HG02759 (cell line): Measurements from ENCODE around the gene CARMIL1.
"Not testable (repeated sequence)": the region's sequence is repeated elsewhere in the genome, so short reads cannot be mapped to it uniquely, and the experiment has no call there.

Experiments used
- ATAC-seq: cut with Tn5 transposase; IDR thresholded peaks from one replicate; pipeline ENCODE4 v1.9.1; 2021; ENCODE audit warnings: mild to moderate bottlenecking, moderate library complexity; ENCODE audit not compliant: unreplicated experiment

The CARMIL1 gene

DNA sequence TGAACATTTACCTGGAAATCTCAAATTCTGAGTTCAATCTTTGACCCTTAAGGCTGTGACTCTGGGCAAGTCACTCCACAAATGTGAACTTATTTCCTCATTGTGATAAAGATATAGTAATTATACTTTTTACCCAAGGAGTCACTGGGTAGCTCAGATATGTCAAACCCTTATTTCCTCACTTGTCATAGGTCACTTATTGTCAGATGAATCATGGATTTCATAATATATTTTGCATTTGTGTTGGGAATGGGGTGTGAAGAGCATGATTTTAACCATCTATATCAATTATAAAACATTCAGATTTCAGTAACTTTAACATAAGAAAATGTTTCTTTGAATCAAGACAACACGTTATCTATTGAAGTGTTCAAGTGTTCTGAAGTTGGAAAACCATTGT, 3.7 kb upstream of the CARMIL1 start:
- ATAC-seq = no peak

DNA sequence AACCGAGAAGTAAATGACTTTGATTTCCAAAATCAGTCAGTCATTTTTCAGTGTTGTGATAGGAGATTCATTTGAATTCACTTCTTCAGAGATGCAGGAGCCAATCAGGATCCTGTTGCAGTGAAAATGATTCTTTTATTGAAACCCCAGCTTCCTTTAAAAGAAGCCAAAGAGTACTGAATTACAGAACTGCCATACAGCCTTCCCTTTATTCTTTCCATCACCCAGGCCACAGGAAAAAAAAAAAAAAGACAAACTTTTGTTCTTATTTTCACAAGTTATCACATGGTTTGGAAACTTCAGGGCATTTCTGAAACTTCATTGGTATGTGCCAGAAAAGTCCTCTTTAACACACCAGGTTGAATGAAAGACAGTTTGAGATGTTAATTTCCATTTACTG, 1.8 kb upstream of the CARMIL1 start:
- no peak for ATAC-seq

DNA sequence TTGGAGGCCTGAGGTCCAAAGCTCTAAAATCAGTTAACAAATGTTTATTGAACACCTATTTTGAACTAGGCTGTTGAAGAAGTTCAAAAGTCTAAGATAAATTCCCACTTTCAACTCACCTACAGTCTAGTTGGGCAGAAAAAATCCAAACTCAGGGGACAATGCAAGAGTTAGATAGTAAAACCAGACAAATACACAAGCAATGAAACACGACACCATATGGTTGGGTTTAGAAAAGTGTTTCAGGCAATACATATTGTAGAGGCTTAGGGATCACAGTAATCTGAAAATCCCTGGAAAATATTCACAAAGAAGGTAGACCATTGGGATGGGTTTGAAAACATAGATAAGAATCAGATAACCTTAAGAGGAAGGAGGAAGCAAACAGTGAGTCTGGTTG, 1.3 kb upstream of the CARMIL1 start:
- no peak for ATAC-seq

DNA sequence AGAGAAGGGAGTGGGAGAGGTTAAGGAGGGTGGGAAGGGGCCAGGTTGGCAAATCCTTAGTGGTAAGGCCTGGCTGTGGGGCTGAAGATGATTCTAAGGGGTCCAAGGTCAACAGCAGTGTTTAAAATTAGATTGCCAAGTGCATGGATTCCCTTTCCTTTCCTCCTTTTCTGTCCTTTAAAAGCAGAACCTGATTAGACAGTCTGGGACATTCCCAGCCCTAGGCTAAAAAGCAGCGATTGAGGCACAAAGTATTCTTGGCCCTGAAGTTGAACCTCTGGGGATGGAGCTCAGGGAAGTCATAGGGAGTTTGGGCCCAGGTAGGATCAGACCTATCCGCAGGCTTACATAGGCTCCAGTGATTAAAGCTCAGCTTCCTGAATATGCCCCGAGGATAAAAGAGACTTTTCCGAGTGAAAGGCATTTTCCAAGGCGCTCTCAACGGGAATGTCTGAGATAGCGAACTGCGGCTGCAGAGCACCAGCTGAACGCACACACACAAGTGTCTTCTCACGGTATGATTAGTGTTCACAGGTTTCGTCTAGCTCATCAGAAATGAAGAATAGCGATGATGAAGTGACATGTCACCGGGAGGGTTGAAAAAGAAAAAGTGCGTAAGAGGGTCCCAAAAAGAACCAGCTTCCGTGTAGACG, 787 bp upstream of the CARMIL1 start:
- ATAC-seq = peak; percentile 26

DNA sequence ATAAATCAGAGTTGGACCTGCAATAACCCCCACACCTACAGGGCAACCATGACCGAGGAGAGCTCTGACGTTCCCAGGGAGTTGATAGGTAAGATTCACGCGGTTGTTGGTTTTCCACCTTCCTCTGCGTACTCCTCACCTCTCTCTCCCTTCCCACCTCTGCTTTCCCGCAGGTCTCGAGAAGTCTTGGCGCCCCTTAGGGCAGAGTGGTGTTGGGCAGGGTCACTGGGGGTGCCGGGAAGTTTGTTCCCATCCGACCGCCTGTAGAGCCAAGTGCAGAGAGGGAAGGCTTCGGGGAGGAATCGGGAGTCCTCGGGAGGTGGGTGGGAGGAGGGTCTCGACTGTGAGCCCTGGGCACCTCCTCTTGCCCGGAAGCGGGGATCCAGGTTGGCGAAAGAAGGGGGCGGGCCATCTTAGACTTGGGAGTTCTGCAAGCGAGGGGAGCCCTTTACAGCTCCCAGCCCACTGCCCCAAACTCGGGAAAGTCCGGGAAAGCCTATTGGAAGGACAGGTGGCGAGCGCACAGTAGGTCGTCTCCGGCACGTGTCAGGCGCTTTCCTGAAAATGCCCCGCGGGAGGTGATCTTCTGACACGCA, 672 bp downstream of the CARMIL1 start:
- ATAC-seq = no peak

DNA sequence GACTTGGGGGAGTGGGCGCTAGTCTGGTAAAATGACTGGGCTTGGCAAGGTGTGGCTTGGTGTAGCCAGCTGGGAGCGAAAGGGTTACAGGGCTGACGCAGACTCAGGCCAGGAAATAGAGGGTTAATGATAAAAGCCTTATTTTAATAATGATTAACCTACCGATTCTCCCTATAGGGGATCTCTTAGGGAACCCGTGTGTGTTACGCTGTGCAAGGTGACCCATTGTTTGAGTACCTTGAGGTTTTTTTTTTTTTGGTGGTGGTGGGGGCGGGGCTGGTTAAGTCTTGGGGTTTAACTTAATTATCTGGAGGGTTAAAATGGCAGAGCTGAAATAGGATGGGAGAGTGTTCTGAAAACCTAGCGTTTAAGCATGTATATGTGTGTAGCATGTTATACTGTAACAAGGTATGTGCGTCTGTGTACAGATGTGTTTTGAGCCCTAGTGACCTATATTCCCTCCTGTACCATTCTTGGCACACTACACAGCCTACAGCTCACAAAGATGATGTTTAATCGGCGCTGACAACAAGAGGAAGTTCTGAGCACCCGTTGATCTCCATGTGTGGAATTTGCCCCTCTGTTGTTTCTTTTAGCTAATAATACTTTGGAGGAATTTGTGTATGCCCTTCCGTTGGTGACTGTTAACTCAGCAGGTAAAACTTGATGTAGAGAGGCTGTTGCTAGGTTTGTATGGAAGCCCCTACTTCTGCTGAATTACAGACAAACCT, 1.3 kb downstream of the CARMIL1 start:
- ATAC-seq = peak; percentile 23

DNA sequence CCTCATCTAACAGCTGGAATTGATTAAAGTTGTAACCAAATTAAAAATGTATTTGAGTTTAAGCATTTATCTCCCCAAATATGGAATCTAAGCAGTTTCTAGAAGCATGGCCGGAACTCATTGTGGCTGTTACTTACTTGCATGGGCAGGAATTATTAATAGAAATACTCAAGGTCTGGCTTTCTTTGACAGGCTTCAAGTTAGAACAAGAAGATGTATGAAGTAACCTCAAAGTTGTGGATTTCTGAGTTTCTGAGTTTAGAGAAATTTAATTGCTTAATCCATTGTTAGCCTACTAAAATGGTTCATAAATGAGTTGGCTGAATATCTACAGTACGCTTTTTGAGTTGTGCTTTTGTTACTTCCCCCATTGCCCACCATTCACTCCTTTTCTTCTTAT, 7.7 kb downstream of the CARMIL1 start:
- no peak for ATAC-seq

DNA sequence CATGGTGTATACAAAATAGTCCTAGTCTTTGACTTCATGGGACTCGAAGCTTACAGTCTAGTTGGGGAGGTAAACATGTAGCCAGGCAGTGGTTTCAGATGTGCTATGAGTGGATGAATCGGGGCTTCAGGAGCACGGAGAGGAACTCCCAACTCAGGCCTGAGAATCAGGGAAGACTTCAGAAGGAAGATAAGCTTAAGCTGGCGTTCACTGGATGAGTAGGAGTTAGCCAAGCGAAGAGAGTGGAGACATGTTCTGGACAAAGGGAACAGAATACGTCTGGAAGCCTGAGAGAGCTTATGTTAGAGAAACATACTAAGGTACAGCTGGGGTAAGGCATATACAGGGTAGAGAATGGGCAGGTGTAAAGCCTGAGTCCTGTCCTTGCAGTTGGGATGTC, 8.8 kb downstream of the CARMIL1 start:
- ATAC-seq = no peak

DNA sequence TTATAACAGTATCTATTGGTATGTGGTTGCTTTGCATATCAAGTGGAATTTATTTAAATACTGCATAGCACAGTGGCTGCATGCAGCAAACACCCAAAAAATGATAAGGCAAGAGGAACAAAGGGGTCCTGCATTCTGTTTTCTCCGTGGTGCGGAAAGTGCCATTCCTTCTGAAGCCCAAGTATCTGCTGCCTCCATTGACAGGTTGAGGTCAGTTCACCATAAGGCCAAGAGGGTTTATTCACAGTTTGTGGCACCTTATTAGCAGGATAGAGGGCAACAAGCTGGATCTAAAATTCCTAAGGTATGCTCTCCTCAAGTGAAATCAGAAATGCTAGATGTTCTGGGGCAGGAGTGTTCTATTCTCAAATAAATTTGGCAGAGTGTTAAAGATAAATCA, 9.3 kb downstream of the CARMIL1 start:
- ATAC-seq = no peak

DNA sequence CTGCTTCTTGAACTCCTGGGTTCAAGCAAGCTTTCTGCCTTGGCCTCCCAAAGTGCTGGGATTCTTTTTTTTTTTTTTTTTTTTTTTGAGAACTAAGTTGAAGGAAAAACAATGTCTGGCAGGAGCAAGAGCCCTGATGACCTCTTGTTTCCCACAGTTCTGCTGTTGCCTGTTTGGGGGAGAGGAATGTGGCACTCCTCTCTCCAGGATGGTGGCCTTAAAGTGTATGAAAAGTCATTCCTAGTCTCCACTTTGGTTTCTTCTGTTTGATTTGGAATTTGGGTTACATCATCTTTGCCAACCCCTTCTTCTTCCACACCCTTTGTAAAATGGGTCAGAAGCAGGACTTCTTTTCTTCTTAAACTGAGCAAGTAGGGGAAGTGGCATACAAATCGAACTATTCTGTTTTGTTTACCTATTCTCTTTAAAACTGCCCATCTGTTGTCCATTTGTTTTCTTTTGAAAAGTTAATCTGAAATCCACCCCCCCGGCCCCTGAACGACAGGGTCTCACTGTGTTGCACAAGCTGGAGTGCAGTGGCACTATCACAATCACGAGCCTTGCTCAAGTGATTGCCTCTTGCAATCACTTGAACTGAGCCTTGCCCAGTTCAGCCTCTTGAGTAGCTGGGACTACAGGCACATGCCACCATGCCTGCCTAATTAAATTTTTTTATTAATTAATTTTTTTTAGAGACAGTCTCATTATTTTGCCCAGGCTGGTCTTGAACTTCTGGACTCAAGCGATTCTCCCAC, 11.3 kb downstream of the CARMIL1 start:
- no peak for ATAC-seq

DNA sequence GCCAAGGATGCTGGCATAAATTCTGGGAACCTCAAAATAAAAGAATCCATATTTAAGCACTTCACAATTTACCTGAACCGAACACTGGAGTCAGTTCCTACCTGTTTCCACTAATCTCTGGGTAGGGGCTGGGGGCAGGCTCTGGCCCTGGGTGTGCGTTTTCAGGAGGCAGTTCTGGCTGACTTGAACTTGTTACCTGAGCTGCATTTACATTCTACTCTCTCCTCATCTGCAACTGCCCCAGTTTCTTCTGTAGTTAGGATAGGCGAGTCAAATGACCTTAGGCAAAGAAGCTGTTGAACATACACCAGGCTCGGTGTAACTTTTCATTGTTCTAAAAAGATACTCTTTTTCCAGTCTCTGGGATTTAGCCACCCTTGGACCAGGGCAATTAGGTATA, 13.2 kb downstream of the CARMIL1 start:
- ATAC-seq = no peak

DNA sequence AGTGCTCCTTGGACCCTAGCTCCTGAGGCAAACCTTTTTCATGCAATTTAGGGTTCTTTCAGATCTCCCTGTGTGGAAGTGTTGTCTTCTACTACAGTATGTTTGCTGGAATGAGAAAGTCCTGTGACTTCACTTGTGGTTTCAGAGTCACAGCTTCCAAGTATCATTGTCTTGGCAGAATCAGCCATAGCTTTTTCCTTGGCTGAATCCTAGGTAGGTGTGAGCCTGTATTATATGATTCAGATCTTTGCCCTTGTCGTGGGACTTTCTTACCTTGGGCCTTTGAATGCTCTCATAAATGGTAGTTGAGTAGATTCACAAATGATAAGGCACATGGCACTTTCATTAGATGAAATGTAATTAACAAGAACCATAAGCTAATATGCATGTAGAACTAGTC, 16.5 kb downstream of the CARMIL1 start:
- ATAC-seq = no peak

DNA sequence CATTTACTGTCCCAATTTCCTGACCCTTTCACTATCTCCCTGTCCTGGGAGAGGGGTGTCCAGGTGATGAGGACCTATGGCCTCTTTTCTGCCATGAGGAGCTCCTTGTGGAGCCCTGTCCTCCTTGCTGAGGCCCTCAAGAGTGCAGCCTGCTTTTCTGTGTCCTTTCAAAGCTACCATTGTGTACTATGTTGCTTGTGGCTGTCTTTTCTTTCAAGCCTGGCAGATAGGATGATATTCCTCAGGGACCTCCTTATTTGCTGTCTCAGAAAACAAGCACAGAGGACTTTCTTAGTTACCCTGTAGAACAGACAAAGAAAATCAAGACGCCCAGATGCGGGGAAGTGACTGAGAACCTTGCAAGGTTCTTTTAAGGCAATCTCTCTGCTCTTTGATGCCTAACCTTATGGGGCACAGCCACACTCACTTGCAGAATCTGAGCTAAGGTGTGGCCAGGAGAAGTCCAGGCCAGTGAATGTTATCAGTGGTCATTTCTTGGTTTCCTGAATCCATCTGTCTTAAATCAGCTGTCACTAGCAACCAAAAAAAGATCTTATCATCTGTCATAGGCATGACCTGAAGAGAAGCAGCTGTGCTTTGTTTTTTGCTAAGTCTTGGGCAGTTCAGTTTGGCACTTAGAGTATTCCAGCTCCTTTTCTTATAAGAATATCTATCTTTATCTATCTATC, 17.2 kb downstream of the CARMIL1 start:
- ATAC-seq = no peak

DNA sequence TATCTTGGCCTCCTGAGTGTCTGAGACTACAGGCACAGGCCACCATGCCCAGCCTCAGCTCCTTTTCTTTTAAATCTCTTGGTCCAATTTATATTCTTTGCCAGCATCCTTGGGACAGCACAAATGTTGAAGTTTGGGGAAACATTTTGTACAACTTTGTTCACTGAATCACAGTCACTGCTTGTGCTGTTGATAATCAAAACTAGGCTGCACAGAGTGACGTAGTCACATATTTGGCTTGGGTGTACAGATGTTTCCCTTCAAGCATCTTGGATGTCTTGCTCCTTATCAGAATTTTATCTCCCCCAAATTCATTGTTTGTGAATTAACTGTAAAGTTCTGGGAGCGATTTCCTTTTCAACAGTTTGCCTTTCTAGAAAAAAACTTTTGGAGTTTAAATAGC, 17.9 kb downstream of the CARMIL1 start:
- no peak for ATAC-seq

DNA sequence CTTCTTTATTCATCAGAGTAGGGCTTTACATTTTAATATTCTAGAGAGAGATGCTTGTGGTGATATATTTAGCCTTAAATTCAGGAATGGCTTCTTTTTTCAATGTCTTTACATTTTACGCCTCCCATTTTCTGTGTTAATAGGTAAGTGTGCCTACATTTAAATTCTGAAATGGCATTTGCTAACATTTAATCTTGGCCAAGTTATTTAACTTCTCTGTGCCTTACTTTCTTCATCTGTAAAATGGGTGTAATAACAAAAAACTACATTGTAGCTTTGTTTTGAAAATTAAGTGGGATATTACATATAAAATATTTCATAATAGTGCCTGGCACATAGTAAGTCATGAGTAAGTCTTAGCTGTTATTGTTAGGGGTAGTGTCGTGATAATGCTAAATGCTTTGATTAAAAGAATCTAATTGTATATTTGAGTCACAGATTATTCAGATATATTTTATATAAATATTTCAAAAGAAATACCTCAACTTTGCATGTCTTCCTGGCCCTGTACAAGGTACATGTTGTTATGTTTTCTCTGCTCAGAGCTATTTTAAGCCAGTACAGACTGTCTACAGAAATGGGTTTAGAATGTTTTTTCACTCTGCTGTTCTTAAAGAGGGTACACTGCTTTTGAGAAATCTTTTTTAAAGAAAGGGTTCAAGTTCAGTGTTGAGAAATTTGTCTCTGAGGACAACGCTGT, 18.8 kb downstream of the CARMIL1 start:
- ATAC-seq = no peak

DNA sequence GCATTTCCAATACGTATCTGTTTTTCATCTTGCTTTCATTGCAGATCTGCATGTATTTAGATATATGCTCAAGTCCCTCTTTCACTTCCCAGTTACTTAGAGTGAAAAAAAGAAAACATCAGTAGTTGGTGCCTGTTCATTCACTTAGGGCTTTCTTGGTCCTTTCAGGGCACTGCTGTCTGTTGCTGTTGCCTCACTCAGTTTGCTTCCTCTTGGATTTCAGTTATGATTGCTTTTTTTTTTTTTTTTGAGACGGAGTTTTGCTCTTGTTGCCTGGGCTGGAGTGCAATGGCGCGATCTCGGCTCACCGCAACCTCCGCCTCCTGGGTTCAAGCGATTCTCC, 19.3 kb downstream of the CARMIL1 start:
- not testable (repeated sequence) for ATAC-seq

DNA sequence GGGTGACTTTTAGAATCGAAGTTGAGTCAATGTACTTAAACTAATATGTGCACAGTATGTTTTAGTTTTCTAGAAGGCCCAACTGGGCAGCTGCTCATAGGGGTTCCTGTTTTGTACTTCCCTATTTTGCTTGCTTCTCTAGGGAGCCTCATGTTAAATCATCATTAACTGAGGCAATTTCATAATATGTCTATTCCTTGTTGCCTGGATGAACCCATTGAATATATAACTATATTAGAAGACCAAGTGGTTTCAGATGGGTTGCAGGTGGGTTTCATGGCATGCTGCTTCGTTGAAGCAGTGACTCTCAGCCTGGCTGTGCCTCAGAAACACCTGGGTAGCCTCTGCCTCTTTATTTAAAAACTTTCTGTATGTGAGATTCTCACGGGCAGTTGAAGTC, 22.2 kb downstream of the CARMIL1 start:
- no peak for ATAC-seq

DNA sequence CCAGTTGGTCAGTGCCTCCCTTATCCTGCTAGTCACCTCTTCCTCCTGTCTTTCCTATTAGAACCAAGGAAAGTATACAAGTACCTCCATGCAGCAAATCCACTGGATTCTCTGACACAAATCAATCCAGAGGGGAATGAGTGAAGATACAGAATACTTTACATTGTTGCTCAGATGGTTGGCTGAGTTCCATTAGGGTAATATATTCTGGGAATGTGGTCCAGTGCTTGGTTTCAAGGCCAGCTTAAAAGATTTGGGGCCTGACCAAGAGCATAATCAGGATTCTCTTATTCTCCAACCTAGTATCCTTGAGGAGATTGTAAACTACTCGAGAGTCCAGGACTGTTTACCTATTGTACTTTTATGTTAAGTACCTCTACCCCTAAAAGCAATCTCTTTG, 23.0 kb downstream of the CARMIL1 start:
- no peak for ATAC-seq

DNA sequence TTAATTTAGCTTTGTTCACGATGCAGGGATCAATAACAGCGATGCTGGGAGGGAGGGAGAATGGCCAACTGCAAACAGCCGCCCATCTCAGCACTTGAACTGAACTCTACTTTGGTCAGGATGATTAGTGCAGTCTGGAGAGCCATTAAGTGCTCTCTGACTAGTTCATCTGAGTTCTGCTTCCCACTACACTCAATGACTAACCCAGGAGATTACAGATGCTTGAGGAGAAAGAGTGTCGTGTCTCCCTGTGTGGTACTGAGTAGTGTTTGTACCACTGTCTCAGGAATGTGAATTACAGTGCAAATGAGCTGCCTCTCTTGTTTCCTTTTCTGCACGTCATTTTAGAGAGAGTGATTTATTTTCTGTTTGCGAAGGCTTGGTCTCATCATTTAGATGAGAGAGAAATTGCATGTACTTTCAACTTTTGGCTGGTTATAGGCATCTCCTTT, 23.5 kb downstream of the CARMIL1 start:
- no peak for ATAC-seq

DNA sequence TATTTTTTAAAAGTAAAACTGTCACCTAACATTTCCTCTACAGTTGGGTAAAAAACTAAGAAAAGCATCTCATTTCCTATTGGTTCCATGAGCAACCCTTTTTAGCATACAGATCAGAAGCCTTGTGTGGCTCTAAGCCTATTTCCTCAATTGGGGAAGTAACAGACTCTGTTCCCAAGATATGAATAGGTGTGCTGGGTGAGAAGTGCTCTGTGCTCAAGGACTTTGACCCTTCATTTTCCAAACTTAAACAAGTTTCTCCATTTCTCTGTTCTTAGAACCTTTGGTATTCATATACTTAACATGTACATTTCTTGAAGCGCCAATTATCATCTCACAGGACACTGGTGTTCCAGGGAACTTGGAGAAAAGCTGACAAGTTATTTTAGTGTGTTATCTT, 24.1 kb downstream of the CARMIL1 start:
- no peak for ATAC-seq

DNA sequence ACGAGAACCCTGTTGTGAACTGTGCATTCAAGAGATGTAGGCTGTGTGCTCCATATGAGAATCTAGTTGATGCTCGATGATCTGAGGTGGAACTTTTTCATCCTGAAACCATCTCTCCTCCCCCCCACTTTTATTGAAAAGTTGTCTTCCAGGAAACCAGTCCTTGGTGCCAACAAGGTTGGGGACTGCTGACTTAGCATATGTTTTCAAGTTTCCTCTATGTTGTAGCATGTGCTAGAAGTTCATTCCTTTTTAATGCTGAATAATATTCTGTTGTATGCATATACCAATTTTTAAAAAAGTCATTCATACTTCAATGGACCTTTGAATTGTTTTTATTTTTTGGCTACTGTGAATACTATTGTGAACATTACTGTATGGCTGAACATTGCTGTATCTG, 27.2 kb downstream of the CARMIL1 start:
- ATAC-seq = no peak
